GM12878 (cell line): Measurements from ENCODE around the gene SAYSD1.

Experiments used
- CTCF ChIP-seq, 3 experiments: IDR thresholded peaks in 2 of 3; conservative IDR thresholded peaks in 1 of 3; 2 replicates each; pipeline ENCODE4 v1.5.1; 2011; ENCODE audit warnings: low read depth in 3 of 3, low read length in 3 of 3, mild to moderate bottlenecking in 3 of 3, control low read depth in 2 of 3, moderate library complexity in 2 of 3, inconsistent platforms in 1 of 3, mixed read lengths in 1 of 3; ENCODE audit not compliant: control insufficient read depth in 2 of 3, insufficient read depth in 1 of 3; ENCODE audit errors: extremely low read depth in 1 of 3
- POLR2A ChIP-seq: IDR thresholded peaks from 2 replicates; pipeline ENCODE4 v1.6.1; 2011; ENCODE audit warnings: low read depth, mild to moderate bottlenecking, low read length
- POLR2AphosphoS5 ChIP-seq: IDR thresholded peaks from 2 replicates; pipeline ENCODE4 v1.6.1; 2011; ENCODE audit warnings: mild to moderate bottlenecking, low read length, inconsistent platforms
- SIN3A ChIP-seq: IDR thresholded peaks from 2 replicates; pipeline ENCODE4 v1.6.1; 2012; ENCODE audit warnings: low read depth, low read length, improper control_type of control experiment
- ZSCAN29 ChIP-seq: fragments of 450-650 bp; IDR thresholded peaks from 2 replicates; pipeline ENCODE4 v1.6.1; 2017; ENCODE audit warnings: mild to moderate bottlenecking, moderate library complexity
- ZZZ3 ChIP-seq: IDR thresholded peaks from 2 replicates; pipeline ENCODE4 v1.6.1; 2011; ENCODE audit warnings: low read depth; ENCODE audit not compliant: control insufficient read depth, insufficient read length

- TF ChIP-seq ZZZ3 (no peak), SIN3A (no peak), ZSCAN29 (no peak), CTCF (IDR thresholded peaks at IDR 0.05 in 2 of 3, conservative IDR thresholded peaks at IDR 0.05 in 1 of 3; ENCODE audit: control insufficient read depth in 2 of 3, extremely low read depth in 1 of 3, insufficient read depth in 1 of 3, low read depth in 3 of 3, low read length in 3 of 3) (no peak), POLR2AphosphoS5 (no peak), POLR2A (no peak)
Measured at GRCh38 chr6:39157511-39157910, 42.5 kb upstream of the SAYSD1 start.
